Measurements from ENCODE around the gene EFNA3.

Gene EFNA3

GRCh38 chr1:155052439-155053395, 25.9 kb upstream of the EFNA3 start:
- Mint-ChIP-seq H3K27me3 (no peaks in the 10 kb centered on the region), H3K9me3 (no peaks in the 10 kb centered on the region), H3K4me3 (peak overlapping the region; percentile 86 to 89), H3K36me3 (ENCODE audit: insufficient read depth) (peaks cover 8% of the 10 kb centered on the region), H3K27ac (peak overlapping the region; percentile 77 to 89), H3K4me1 (ENCODE audit: low read depth in 2 of 2) (peaks cover 22 to 28% of the 10 kb centered on the region in 2 donors)
- no peak for ATAC-seq (replicated peaks)
- no peak for DNase-seq

GRCh38 chr1:155053531-155054105, 25.0 kb upstream of the EFNA3 start:
- H3K4me1 Mint-ChIP-seq (ENCODE audit: low read depth in 2 of 2): peaks cover 22 to 28% of the 10 kb centered on the region in 2 donors
- no peaks in the 10 kb centered on the region for H3K27me3 Mint-ChIP-seq
- ATAC-seq (replicated peaks) (no peak), DNase-seq (no peak)
- peak overlapping the region in 1 of 2 donors; percentile 77 for H3K27ac Mint-ChIP-seq
- peak overlapping the region; percentile 61 to 86 for H3K4me3 Mint-ChIP-seq
- no peaks in the 10 kb centered on the region for H3K9me3 Mint-ChIP-seq
- peaks cover 9% of the 10 kb centered on the region for H3K36me3 Mint-ChIP-seq (ENCODE audit: insufficient read depth)

- H3K27me3 Mint-ChIP-seq: no peaks in the 10 kb centered on the region
- H3K36me3 Mint-ChIP-seq (ENCODE audit: insufficient read depth): peaks cover 13% of the 10 kb centered on the region
- no peak overlapping the region for H3K4me3 Mint-ChIP-seq
- DNase-seq (no peak), ATAC-seq (replicated peaks) (no peak)
- peaks cover 19% of the 10 kb centered on the region in 2 donors for H3K4me1 Mint-ChIP-seq (ENCODE audit: low read depth in 2 of 2)
- H3K9me3 Mint-ChIP-seq: no peaks in the 10 kb centered on the region
- no peak overlapping the region for H3K27ac Mint-ChIP-seq
Measured at GRCh38 chr1:155057104-155057503, 21.5 kb upstream of the EFNA3 start.

- peaks cover 12% of the 10 kb centered on the region for H3K36me3 Mint-ChIP-seq (ENCODE audit: insufficient read depth)
- no peak for ATAC-seq (replicated peaks)
- no peaks in the 10 kb centered on the region for H3K9me3 Mint-ChIP-seq
- H3K27ac Mint-ChIP-seq: no peak overlapping the region
- no peak overlapping the region for H3K4me3 Mint-ChIP-seq
- H3K4me1 Mint-ChIP-seq (ENCODE audit: low read depth in 2 of 2): peaks cover 12 to 16% of the 10 kb centered on the region in 2 donors
- no peaks in the 10 kb centered on the region for H3K27me3 Mint-ChIP-seq
- DNase-seq: no peak
Measured at GRCh38 chr1:155057788-155058211, 20.8 kb upstream of the EFNA3 start.

GRCh38 chr1:155060736-155061135, 17.9 kb upstream of the EFNA3 start:
- peaks cover 18% of the 10 kb centered on the region for H3K36me3 Mint-ChIP-seq (ENCODE audit: insufficient read depth)
- no peak for ATAC-seq (replicated peaks)
- no peak overlapping the region for H3K27ac Mint-ChIP-seq
- no peaks in the 10 kb centered on the region for H3K9me3 Mint-ChIP-seq
- no peak for DNase-seq
- no peak overlapping the region for H3K4me3 Mint-ChIP-seq
- H3K4me1 Mint-ChIP-seq (ENCODE audit: low read depth in 2 of 2): peaks cover 22 to 26% of the 10 kb centered on the region in 2 donors
- H3K27me3 Mint-ChIP-seq: no peaks in the 10 kb centered on the region

GRCh38 chr1:155061381-155062150, 17.1 kb upstream of the EFNA3 start:
- ATAC-seq (replicated peaks) (peak; percentile 63), DNase-seq (peak; percentile 97 to 98 (median 98))
- H3K27ac Mint-ChIP-seq: no peak overlapping the region
- H3K9me3 Mint-ChIP-seq: no peaks in the 10 kb centered on the region
- H3K4me3 Mint-ChIP-seq: peak overlapping the region in 1 of 2 donors; percentile 12
- H3K4me1 Mint-ChIP-seq (ENCODE audit: low read depth in 2 of 2): peaks cover 24 to 32% of the 10 kb centered on the region in 2 donors
- no peaks in the 10 kb centered on the region for H3K27me3 Mint-ChIP-seq
- H3K36me3 Mint-ChIP-seq (ENCODE audit: insufficient read depth): peaks cover 16% of the 10 kb centered on the region

GRCh38 chr1:155062151-155062686, 16.4 kb upstream of the EFNA3 start:
- Mint-ChIP-seq H3K36me3 (ENCODE audit: insufficient read depth) (peaks cover 23% of the 10 kb centered on the region), H3K4me1 (ENCODE audit: low read depth in 2 of 2) (peaks cover 24 to 35% of the 10 kb centered on the region in 2 donors), H3K27ac (no peak overlapping the region), H3K4me3 (peak overlapping the region; percentile 87), H3K27me3 (no peaks in the 10 kb centered on the region), H3K9me3 (no peaks in the 10 kb centered on the region)
- ATAC-seq (replicated peaks): no peak
- DNase-seq: no peak

- Mint-ChIP-seq H3K36me3 (ENCODE audit: insufficient read depth) (peaks cover 21% of the 10 kb centered on the region), H3K4me1 (ENCODE audit: low read depth in 2 of 2) (peaks cover 24 to 35% of the 10 kb centered on the region in 2 donors), H3K27ac (peak overlapping the region; percentile 26 to 66), H3K4me3 (peak overlapping the region; percentile 87), H3K9me3 (no peaks in the 10 kb centered on the region), H3K27me3 (no peaks in the 10 kb centered on the region)
- DNase-seq (peak; percentile 60 to 71 (median 60)), ATAC-seq (replicated peaks) (peak; percentile 28)
Measured at GRCh38 chr1:155062702-155063411, 15.8 kb upstream of the EFNA3 start.

- DNase-seq: peak; percentile 73 to 78 (median 75)
Measured at GRCh38 chr1:155063550-155064110, 15.0 kb upstream of the EFNA3 start, which contains the start of gene EFNA4. EFNA4 (plus strand) TSS chr1:155063740; CDS start chr1:155063824, 84 bp downstream.

GRCh38 chr1:155064111-155064831, 14.4 kb upstream of the EFNA3 start:
- H3K4me1 Mint-ChIP-seq (ENCODE audit: low read depth in 2 of 2): peaks cover 24 to 35% of the 10 kb centered on the region in 2 donors

More at GRCh38 chr1:155063550-155064110, 15.0 kb upstream of the EFNA3 start, which contains the start of gene EFNA4:
- ATAC-seq (replicated peaks): peak; percentile 78
- Mint-ChIP-seq H3K4me3 (peak within 1 kb of the TSS; percentile 87), H3K36me3 (ENCODE audit: insufficient read depth) (peaks cover 21% of the 10 kb centered on the region), H3K27ac (peak within 1 kb of the TSS; percentile 26 to 66), H3K4me1 (ENCODE audit: low read depth in 2 of 2) (peaks cover 24 to 35% of the 10 kb centered on the region in 2 donors), H3K9me3 (no peaks in the 10 kb centered on the region), H3K27me3 (no peaks in the 10 kb centered on the region)

GRCh38 chr1:155064832-155065429, 13.7 kb upstream of the EFNA3 start:
- Mint-ChIP-seq H3K27ac (peak overlapping the region in 1 of 2 donors; percentile 50), H3K9me3 (no peaks in the 10 kb centered on the region), H3K4me1 (ENCODE audit: low read depth in 2 of 2) (peaks cover 24 to 35% of the 10 kb centered on the region in 2 donors), H3K36me3 (ENCODE audit: insufficient read depth) (peaks cover 21% of the 10 kb centered on the region), H3K27me3 (no peaks in the 10 kb centered on the region), H3K4me3 (peak overlapping the region; percentile 87)
- DNase-seq (no peak), ATAC-seq (replicated peaks) (no peak)

More at GRCh38 chr1:155064111-155064831, 14.4 kb upstream of the EFNA3 start:
- Mint-ChIP-seq H3K36me3 (ENCODE audit: insufficient read depth) (peaks cover 21% of the 10 kb centered on the region), H3K4me3 (peak overlapping the region; percentile 87), H3K27ac (peak overlapping the region; percentile 1 to 50), H3K9me3 (no peaks in the 10 kb centered on the region), H3K27me3 (no peaks in the 10 kb centered on the region)
- ATAC-seq (replicated peaks): peak; percentile 45
- DNase-seq: no peak
